ENCODE measurements around the gene ACTBL2.

ACTBL2 gene

DNA sequence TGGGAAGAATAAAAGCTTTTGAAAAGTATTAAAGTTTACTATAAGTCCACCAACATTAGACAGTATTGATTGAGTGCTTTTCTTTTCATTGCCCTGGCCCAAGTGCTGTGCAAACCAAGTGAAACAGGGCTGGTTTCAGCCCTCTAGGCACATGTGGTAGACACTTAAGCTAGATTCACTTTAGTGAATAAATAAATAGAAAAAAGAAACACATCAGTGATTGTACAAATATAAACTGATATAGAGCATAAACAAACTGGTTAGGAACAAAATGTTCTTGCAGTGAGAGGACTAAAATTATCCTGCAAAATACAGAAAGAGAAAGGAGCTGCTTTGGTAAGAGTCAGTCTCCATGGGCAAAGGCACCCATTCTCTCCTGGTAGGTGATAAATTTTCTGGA, 29.7 kb downstream of the ACTBL2 start:
- Histone ChIP-seq H3K4me3 (ENCODE audit: low read depth, low read length) (no peak overlapping the region), H3K4ac (ENCODE audit: low read depth, low read length) (no peak overlapping the region), H3K36me3 (ENCODE audit: control insufficient read depth in 1 of 2, insufficient read depth in 2 of 2, low read length in 2 of 2) (peaks cover 0 to 2% of the 10 kb centered on the region in 2 experiments), H3K14ac (ENCODE audit: low read length) (no peak overlapping the region), H4K12ac (ENCODE audit: low read depth, low read length) (no peak overlapping the region), H3K4me2 (ENCODE audit: low read length) (no peak overlapping the region), H3K18ac (ENCODE audit: low read length) (no peak overlapping the region), H3K27ac (ENCODE audit: low read depth, low read length) (no peak overlapping the region), H2BK5ac (ENCODE audit: low read depth, low read length, poor library complexity) (no peak overlapping the region), H3K27me3 (ENCODE audit: insufficient read depth, low read length) (no peaks in the 10 kb centered on the region), H3K9ac (ENCODE audit: low read length) (no peak overlapping the region), H2AFZ (ENCODE audit: insufficient read depth, low read length, poor library complexity) (no peak overlapping the region), H3K23ac (ENCODE audit: low read length) (no peak overlapping the region), H4K91ac (ENCODE audit: low read depth, low read length) (no peak overlapping the region), H3K79me2 (ENCODE audit: control insufficient read depth, insufficient read depth, low read length, poor library complexity) (no peaks in the 10 kb centered on the region), H2AK5ac (ENCODE audit: low read length) (no peak overlapping the region), H4K8ac (ENCODE audit: low read depth, low read length) (no peak overlapping the region), H2BK120ac (ENCODE audit: insufficient read depth, low read length, poor library complexity) (no peak overlapping the region), H2BK12ac (ENCODE audit: low read length) (no peak overlapping the region), H3K4me1 (ENCODE audit: control insufficient read depth in 1 of 2, insufficient read depth in 2 of 2, low read length in 2 of 2) (peaks cover 0 to 3% of the 10 kb centered on the region in 2 experiments), H3K79me1 (ENCODE audit: low read length) (peaks cover 3% of the 10 kb centered on the region), H3K9me3 (ENCODE audit: insufficient read depth, low read depth, low read length) (no peaks in the 10 kb centered on the region)
- DNase-seq = no peak

GRCh38 chr5:57450991-57451876, 31.4 kb downstream of the ACTBL2 start:
- Histone ChIP-seq H3K4me1 (ENCODE audit: control insufficient read depth in 1 of 2, insufficient read depth in 2 of 2, low read length in 2 of 2) (peaks cover 0 to 3% of the 10 kb centered on the region in 2 experiments), H3K27ac (ENCODE audit: low read depth, low read length) (no peak overlapping the region), H2AK5ac (ENCODE audit: low read length) (no peak overlapping the region), H2BK12ac (ENCODE audit: low read length) (no peak overlapping the region), H3K9me3 (ENCODE audit: insufficient read depth, low read depth, low read length) (no peaks in the 10 kb centered on the region), H2AFZ (ENCODE audit: insufficient read depth, low read length, poor library complexity) (no peak overlapping the region), H3K14ac (ENCODE audit: low read length) (no peak overlapping the region), H3K4me2 (ENCODE audit: low read length) (no peak overlapping the region), H4K8ac (ENCODE audit: low read depth, low read length) (no peak overlapping the region), H3K18ac (ENCODE audit: low read length) (no peak overlapping the region), H3K4me3 (ENCODE audit: low read depth, low read length) (no peak overlapping the region), H3K36me3 (ENCODE audit: control insufficient read depth in 1 of 2, insufficient read depth in 2 of 2, low read length in 2 of 2) (no peaks in the 10 kb centered on the region), H3K27me3 (ENCODE audit: insufficient read depth, low read length) (no peaks in the 10 kb centered on the region), H3K9ac (ENCODE audit: low read length) (no peak overlapping the region), H2BK120ac (ENCODE audit: insufficient read depth, low read length, poor library complexity) (no peak overlapping the region), H3K4ac (ENCODE audit: low read depth, low read length) (no peak overlapping the region), H4K12ac (ENCODE audit: low read depth, low read length) (no peak overlapping the region), H2BK5ac (ENCODE audit: low read depth, low read length, poor library complexity) (no peak overlapping the region), H3K79me1 (ENCODE audit: low read length) (peaks cover 3% of the 10 kb centered on the region), H3K79me2 (ENCODE audit: control insufficient read depth, insufficient read depth, low read length, poor library complexity) (no peaks in the 10 kb centered on the region), H3K23ac (ENCODE audit: low read length) (no peak overlapping the region), H4K91ac (ENCODE audit: low read depth, low read length) (no peak overlapping the region)
- peak in 1 of 2 donors; percentile 38 for DNase-seq
- no CpG with 5 or more reads among the region's 4 CpGs for WGBS (ENCODE audit: extremely low coverage, insufficient coverage, insufficient read length)

GRCh38 chr5:57448751-57449150, 33.9 kb downstream of the ACTBL2 start:
- Histone ChIP-seq H2AFZ (ENCODE audit: insufficient read depth, low read length, poor library complexity) (no peak overlapping the region), H3K36me3 (ENCODE audit: control insufficient read depth in 1 of 2, insufficient read depth in 2 of 2, low read length in 2 of 2) (no peaks in the 10 kb centered on the region), H3K27ac (ENCODE audit: low read depth, low read length) (no peak overlapping the region), H2BK12ac (ENCODE audit: low read length) (no peak overlapping the region), H4K8ac (ENCODE audit: low read depth, low read length) (no peak overlapping the region), H3K4me2 (ENCODE audit: low read length) (no peak overlapping the region), H3K79me2 (ENCODE audit: control insufficient read depth, insufficient read depth, low read length, poor library complexity) (no peaks in the 10 kb centered on the region), H3K18ac (ENCODE audit: low read length) (no peak overlapping the region), H3K4ac (ENCODE audit: low read depth, low read length) (no peak overlapping the region), H3K4me1 (ENCODE audit: control insufficient read depth in 1 of 2, insufficient read depth in 2 of 2, low read length in 2 of 2) (peaks cover 5 to 11% of the 10 kb centered on the region in 2 experiments), H3K23ac (ENCODE audit: low read length) (no peak overlapping the region), H3K4me3 (ENCODE audit: low read depth, low read length) (no peak overlapping the region), H4K12ac (ENCODE audit: low read depth, low read length) (no peak overlapping the region), H3K14ac (ENCODE audit: low read length) (no peak overlapping the region), H2AK5ac (ENCODE audit: low read length) (no peak overlapping the region), H3K9ac (ENCODE audit: low read length) (no peak overlapping the region), H3K27me3 (ENCODE audit: insufficient read depth, low read length) (no peaks in the 10 kb centered on the region), H2BK5ac (ENCODE audit: low read depth, low read length, poor library complexity) (no peak overlapping the region), H3K9me3 (ENCODE audit: insufficient read depth, low read depth, low read length) (no peaks in the 10 kb centered on the region), H4K91ac (ENCODE audit: low read depth, low read length) (no peak overlapping the region), H3K79me1 (ENCODE audit: low read length) (no peaks in the 10 kb centered on the region), H2BK120ac (ENCODE audit: insufficient read depth, low read length, poor library complexity) (no peak overlapping the region)
- no CpG with 5 or more reads among the region's 1 CpG for WGBS (ENCODE audit: extremely low coverage, insufficient coverage, insufficient read length)
- DNase-seq = no peak

DNA sequence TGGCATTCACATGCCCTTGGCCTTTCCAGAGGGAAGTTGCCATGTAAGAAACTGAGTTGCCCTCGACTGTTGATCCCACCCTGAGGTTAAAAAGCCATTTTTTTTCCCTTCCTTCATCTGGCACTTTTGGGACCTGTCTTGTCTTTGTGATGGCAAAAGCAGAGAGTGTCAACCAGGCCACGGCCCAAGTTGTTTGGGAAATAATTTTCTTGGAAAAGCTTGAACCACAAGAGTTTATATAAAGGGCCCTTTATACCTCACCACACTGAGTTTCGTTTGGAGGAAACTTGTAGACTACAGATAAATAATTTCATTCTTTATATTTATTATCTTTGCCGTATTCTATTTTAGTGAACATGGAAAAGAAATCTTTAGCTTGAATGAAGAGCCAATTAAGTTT, 34.3 kb downstream of the ACTBL2 start:
- Histone ChIP-seq H4K8ac (ENCODE audit: low read depth, low read length) (no peak overlapping the region), H3K9me3 (ENCODE audit: insufficient read depth, low read depth, low read length) (no peaks in the 10 kb centered on the region), H3K18ac (ENCODE audit: low read length) (no peak overlapping the region), H3K27me3 (ENCODE audit: insufficient read depth, low read length) (no peaks in the 10 kb centered on the region), H3K4ac (ENCODE audit: low read depth, low read length) (no peak overlapping the region), H4K91ac (ENCODE audit: low read depth, low read length) (no peak overlapping the region), H2BK12ac (ENCODE audit: low read length) (no peak overlapping the region), H3K9ac (ENCODE audit: low read length) (no peak overlapping the region), H3K36me3 (ENCODE audit: control insufficient read depth in 1 of 2, insufficient read depth in 2 of 2, low read length in 2 of 2) (no peaks in the 10 kb centered on the region), H3K27ac (ENCODE audit: low read depth, low read length) (no peak overlapping the region), H3K23ac (ENCODE audit: low read length) (no peak overlapping the region), H3K4me3 (ENCODE audit: low read depth, low read length) (no peak overlapping the region), H3K79me1 (ENCODE audit: low read length) (no peaks in the 10 kb centered on the region), H3K4me2 (ENCODE audit: low read length) (no peak overlapping the region), H3K4me1 (ENCODE audit: control insufficient read depth in 1 of 2, insufficient read depth in 2 of 2, low read length in 2 of 2) (peaks cover 5 to 11% of the 10 kb centered on the region in 2 experiments), H4K12ac (ENCODE audit: low read depth, low read length) (no peak overlapping the region), H2BK5ac (ENCODE audit: low read depth, low read length, poor library complexity) (no peak overlapping the region), H2AK5ac (ENCODE audit: low read length) (no peak overlapping the region), H2BK120ac (ENCODE audit: insufficient read depth, low read length, poor library complexity) (no peak overlapping the region), H3K14ac (ENCODE audit: low read length) (no peak overlapping the region), H3K79me2 (ENCODE audit: control insufficient read depth, insufficient read depth, low read length, poor library complexity) (no peaks in the 10 kb centered on the region), H2AFZ (ENCODE audit: insufficient read depth, low read length, poor library complexity) (no peak overlapping the region)
- WGBS (ENCODE audit: extremely low coverage, insufficient coverage, insufficient read length) = no CpG with 5 or more reads among the region's 4 CpGs
- no peak for DNase-seq

All from trophoblast cell (in vitro differentiated cells and primary cell).